Ascending aorta (tissue), 2 donors: ENCODE measurements around the gene LAMP1. TPM values are rescaled to one million over a fixed set of nuclear protein-coding genes. Genes with fewer than 3 reads are reported as not detected.
A peak's percentile ranks its signal among the peaks of the same experiment; 100 is the strongest.

Source experiments
- DNase-seq, 2 donors: peaks; one replicate each; pipeline ENCODE4 v3.0.0-alpha.2; 2019; ENCODE audit warnings: low spot score in 2 of 2
- H3K27ac ChIP-seq, 2 donors: fragments of 200-600 bp; sonication (generic); one replicate each; pipeline ENCODE4 v1.5.1; 2016 to 2017; ENCODE audit warnings: mild to moderate bottlenecking in 1 of 2
- H3K27me3 ChIP-seq: fragments of 200-600 bp; sonication (generic); one replicate; pipeline ENCODE4 v1.5.1; 2017
- H3K36me3 ChIP-seq, 2 donors: fragments of 200-600 bp; sonication (generic); one replicate each; pipeline ENCODE4 v1.5.1; 2016
- H3K4me1 ChIP-seq, 2 donors: fragments of 200-600 bp; sonication (generic); one replicate each; pipeline ENCODE4 v1.5.1; 2016 to 2017; ENCODE audit warnings: mild to moderate bottlenecking in 1 of 2
- H3K4me3 ChIP-seq, 2 donors: fragments of 200-600 bp; sonication (generic); one replicate each; pipeline ENCODE4 v1.5.1; 2016 to 2017; ENCODE audit warnings: mild to moderate bottlenecking in 1 of 2
- H3K9me3 ChIP-seq, 2 donors: fragments of 200-600 bp; sonication (generic); one replicate each; pipeline ENCODE4 v1.5.1; 2016
- CTCF ChIP-seq, 3 experiments: fragments of 200-600 bp in 2 of 3; fragments of 450-650 bp in 1 of 3; sonication (generic) in 2 of 3; IDR thresholded peaks; one replicate each; pipeline ENCODE4 v1.5.1; 2016 to 2019; ENCODE audit warnings: antibody characterized with exemption in 3 of 3, mild to moderate bottlenecking in 1 of 3, moderate library complexity in 1 of 3
- intact Hi-C: fragments of 100-400 bp; cut with DNase I; formaldehyde crosslinking; loops from one replicate; pipeline ENCODE4 v1.15.1; 2023
- total RNA-seq: library from RNA; depleted of rRNA; stranded (reverse); fragments of >200 nt; gene quantifications from one replicate; pipeline ENCODE4 v1.1.0, GENCODE V29; 2016

The LAMP1 gene
- total RNA-seq, 1 donor from 2014 or later, result 126 TPM

GRCh38 chr13:113274721-113275120 lies 22.3 kb upstream of the LAMP1 start:
- intact Hi-C loops, result loop anchor here (5.0 kb wide), 2 partner anchors 118 to 178 kb away; partner anchors contain the start of gene ADPRHL1
- no peak for DNase-seq
- Histone ChIP-seq H3K27me3 (no peaks in the 10 kb centered on the region), H3K4me1 (no peaks in the 10 kb centered on the region), H3K4me3 (no peak overlapping the region), H3K9me3 (no peaks in the 10 kb centered on the region), H3K36me3 (no peaks in the 10 kb centered on the region), H3K27ac (no peak overlapping the region)
- no peak for TF ChIP-seq CTCF (IDR thresholded peaks at IDR 0.05)

GRCh38 chr13:113275387-113275786 lies 21.7 kb upstream of the LAMP1 start:
- no peak for DNase-seq
- TF ChIP-seq CTCF (IDR thresholded peaks at IDR 0.05), result peak in 2 of 3 experiments; percentile 30 to 45
- no peak overlapping the region for H3K27ac ChIP-seq
- no peak overlapping the region for H3K4me3 ChIP-seq
- intact Hi-C loops, result loop anchor here (5.0 kb wide), 2 partner anchors 117 to 177 kb away; partner anchors contain the start of gene ADPRHL1
- no peaks in the 10 kb centered on the region for H3K4me1 ChIP-seq
- no peaks in the 10 kb centered on the region for H3K36me3 ChIP-seq
- no peaks in the 10 kb centered on the region for H3K9me3 ChIP-seq
- no peaks in the 10 kb centered on the region for H3K27me3 ChIP-seq

DNA sequence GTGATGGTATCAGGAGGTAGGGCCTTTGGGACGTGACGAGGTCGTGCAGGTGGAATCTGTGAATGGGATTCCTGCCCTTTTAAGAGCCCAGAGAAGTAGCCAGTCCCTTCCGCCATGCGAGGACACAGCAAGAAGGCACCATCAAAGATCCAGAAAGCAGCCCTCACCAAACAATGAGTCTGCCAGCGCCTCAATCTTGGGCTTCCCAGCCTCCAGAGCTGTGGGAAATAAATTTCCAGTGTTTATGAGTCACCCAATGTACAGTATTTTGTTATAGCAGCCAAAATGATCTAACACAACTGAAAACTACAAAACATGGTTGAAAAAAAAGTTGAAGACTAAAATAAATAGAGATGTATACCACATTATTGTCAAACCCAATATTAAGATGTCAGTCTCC lies 16.9 kb upstream of the LAMP1 start:
- intact Hi-C loops, result no loop called here
- H3K27me3 ChIP-seq, result no peaks in the 10 kb centered on the region

DNA sequence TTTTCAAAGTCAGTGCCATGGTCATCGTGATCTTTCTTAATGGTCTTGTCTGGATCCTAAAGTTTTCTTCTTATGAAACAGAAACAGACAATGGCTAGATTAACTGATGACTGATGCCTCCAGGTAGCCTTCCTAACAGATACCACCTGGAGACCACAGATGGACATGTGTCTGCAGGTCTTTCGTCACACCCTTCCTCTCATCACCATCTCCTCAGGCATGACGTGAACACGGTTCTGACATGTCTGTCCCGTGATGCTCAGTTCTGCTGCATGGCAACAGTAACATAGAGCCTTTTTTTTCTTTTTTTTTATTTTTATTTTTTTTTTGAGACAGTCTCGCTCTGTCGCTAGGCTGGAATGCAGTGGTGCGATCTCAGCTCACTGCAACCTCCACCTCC lies 13.1 kb upstream of the LAMP1 start:
- H3K4me1 ChIP-seq, result no peaks in the 10 kb centered on the region
- H3K36me3 ChIP-seq, result no peaks in the 10 kb centered on the region
- DNase-seq, result no peak
- TF ChIP-seq CTCF (IDR thresholded peaks at IDR 0.05), result no peak
- intact Hi-C loops, result no loop called here
- H3K27ac ChIP-seq, result no peak overlapping the region
- no peaks in the 10 kb centered on the region for H3K9me3 ChIP-seq
- H3K27me3 ChIP-seq, result no peaks in the 10 kb centered on the region
- H3K4me3 ChIP-seq, result no peak overlapping the region

More for the DNA sequence above, 16.9 kb upstream of the LAMP1 start:
- H3K4me3 ChIP-seq, result no peak overlapping the region
- H3K27ac ChIP-seq, result no peak overlapping the region
- no peaks in the 10 kb centered on the region for H3K9me3 ChIP-seq
- TF ChIP-seq CTCF (IDR thresholded peaks at IDR 0.05), result no peak
- no peaks in the 10 kb centered on the region for H3K4me1 ChIP-seq
- no peaks in the 10 kb centered on the region for H3K36me3 ChIP-seq
- no peak for DNase-seq

- no peaks in the 10 kb centered on the region for H3K9me3 ChIP-seq
- no peaks in the 10 kb centered on the region for H3K4me1 ChIP-seq
- no peaks in the 10 kb centered on the region for H3K36me3 ChIP-seq
- H3K27ac ChIP-seq, result no peak overlapping the region
- intact Hi-C loops, result no loop called here
- no peaks in the 10 kb centered on the region for H3K27me3 ChIP-seq
- TF ChIP-seq CTCF (IDR thresholded peaks at IDR 0.05), result no peak
- no peak for DNase-seq
- H3K4me3 ChIP-seq, result no peak overlapping the region
Observed at GRCh38 chr13:113288880-113289279, 8.2 kb upstream of the LAMP1 start.

DNA sequence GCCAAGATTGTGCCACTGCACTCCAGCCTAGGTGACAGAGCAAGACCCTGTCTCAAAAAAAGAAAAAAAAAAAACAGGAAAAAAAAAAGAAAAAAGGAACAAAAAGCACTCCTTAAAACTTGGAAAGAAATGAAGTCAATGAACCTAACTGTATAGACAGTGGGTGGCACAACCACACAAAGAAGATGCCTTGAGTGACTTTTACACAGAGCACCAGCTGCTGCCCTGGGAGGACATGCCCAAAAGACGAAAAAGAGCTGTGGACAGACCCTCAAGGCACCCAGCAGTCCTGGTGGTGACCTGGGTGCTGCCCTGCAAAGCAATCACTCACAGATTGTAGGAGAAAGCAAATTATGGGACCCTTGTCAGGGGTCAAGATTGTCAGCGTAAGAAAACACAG lies 5.9 kb upstream of the LAMP1 start:
- no peak for TF ChIP-seq CTCF (IDR thresholded peaks at IDR 0.05)
- intact Hi-C loops, result no loop called here
- Histone ChIP-seq H3K4me3 (no peak overlapping the region), H3K4me1 (peaks cover 0 to 1% of the 10 kb centered on the region in 2 donors), H3K36me3 (no peaks in the 10 kb centered on the region), H3K27me3 (no peaks in the 10 kb centered on the region), H3K27ac (no peak overlapping the region), H3K9me3 (no peaks in the 10 kb centered on the region)
- no peak for DNase-seq
